Thoracic aorta (tissue), 2 donors: ENCODE measurements around the gene LSM5. TPM values are rescaled to one million over a fixed set of nuclear protein-coding genes. Genes with fewer than 3 reads are reported as not detected.

Experiments used
- ATAC-seq: fragments of 150-250 bp; one replicate; pipeline ENCODE4 v1.8.0; 2017; ENCODE audit warnings: low read depth; ENCODE audit not compliant: insufficient number of reproducible peaks, low FRiP score
- DNase-seq: peaks from one replicate; pipeline ENCODE4 v3.0.0-alpha.2; 2020; ENCODE audit warnings: low spot score
- H3K27ac ChIP-seq, 2 donors: fragments of 200-600 bp; sonication (generic); 1 replicate in 1 of 2; 2 replicates in 1 of 2; pipeline ENCODE4 v1.5.1; 2016; ENCODE audit warnings: mild to moderate bottlenecking in 2 of 2, moderate library complexity in 2 of 2
- H3K27me3 ChIP-seq: fragments of 200-600 bp; sonication (generic); replicated peaks from 2 replicates; pipeline ENCODE4 v1.6.0; 2016; ENCODE audit warnings: mild to moderate bottlenecking; ENCODE audit not compliant: insufficient read depth
- H3K36me3 ChIP-seq: fragments of 200-600 bp; sonication (generic); one replicate; pipeline ENCODE4 v1.5.1; 2016
- H3K4me1 ChIP-seq, 2 donors: fragments of 200-600 bp; sonication (generic); 1 replicate in 1 of 2; 2 replicates in 1 of 2; pipeline versions ENCODE4 v1.5.1 to v1.6.0; 2016; ENCODE audit warnings: low read depth in 2 of 2, mild to moderate bottlenecking in 1 of 2; ENCODE audit not compliant: control insufficient read depth in 1 of 2
- H3K4me3 ChIP-seq: fragments of 200-600 bp; sonication (generic); 2 replicates; pipeline ENCODE4 v1.5.1; 2016; ENCODE audit warnings: mild to moderate bottlenecking
- H3K9me3 ChIP-seq: fragments of 200-600 bp; sonication (generic); 2 replicates; pipeline ENCODE4 v1.5.1; 2016
- total RNA-seq, 2 donors: library from RNA; depleted of rRNA; stranded (reverse); fragments of >200 nt; gene quantifications; one replicate each; pipeline versions ENCODE4 v1.1.0 to v1.2.3, GENCODE V29; 2016
- TF ChIP-seq, protein P1 (sequence below): fragments of 200-600 bp; sonication (generic); IDR thresholded peaks from one replicate; pipeline ENCODE4 v1.5.1; 2019; ENCODE audit warnings: antibody characterized with exemption

The LSM5 gene
- total RNA-seq, 2 donors from 2014 or later = 9.2 to 11.3 TPM

DNA sequence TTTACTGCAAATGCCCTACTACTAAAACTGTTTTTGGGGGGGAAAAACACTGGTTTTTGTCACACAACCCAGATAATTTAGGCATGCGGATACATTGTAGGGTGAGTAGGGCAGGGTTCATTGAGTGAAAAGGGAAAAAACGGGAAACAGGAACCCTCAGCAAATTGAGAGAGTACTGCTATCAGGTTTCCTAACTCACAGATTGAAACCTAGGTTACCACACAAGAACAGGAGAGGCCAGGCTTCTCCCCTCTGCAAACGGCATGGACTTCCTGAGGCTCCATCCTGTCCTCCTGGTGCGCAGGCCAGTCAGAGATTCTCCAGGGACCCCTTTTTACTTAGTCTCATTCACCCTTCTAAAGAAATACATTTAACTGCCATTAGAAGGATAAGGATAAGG, 35.7 kb upstream of the LSM5 start:
- no peaks in the 10 kb centered on the region for H3K27me3 ChIP-seq

DNA sequence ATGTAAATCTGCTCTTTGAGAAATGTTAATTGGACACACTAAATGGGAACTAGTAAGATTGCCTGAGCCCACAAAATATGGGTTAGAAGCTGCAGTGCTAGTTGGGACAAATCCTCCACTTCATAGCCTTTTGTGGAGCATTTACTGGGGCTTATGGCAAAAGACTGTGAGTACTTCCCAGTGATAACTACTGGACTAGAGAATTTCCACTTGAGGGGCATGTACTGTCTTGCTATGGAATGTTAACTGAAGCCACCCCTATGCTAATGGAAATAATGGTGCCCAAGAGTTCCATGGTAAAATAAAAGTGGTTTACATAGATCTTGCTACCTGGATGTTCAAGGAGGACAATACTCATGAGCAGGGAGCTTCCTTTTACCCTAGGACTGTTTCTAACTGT, 34.5 kb upstream of the LSM5 start:
- DNase-seq (no peak), ATAC-seq (no peak)
- H3K4me1 ChIP-seq = peaks cover 0 to 2% of the 10 kb centered on the region in 2 donors
- H3K36me3 ChIP-seq = no peaks in the 10 kb centered on the region
- TF ChIP-seq, protein P1, sequence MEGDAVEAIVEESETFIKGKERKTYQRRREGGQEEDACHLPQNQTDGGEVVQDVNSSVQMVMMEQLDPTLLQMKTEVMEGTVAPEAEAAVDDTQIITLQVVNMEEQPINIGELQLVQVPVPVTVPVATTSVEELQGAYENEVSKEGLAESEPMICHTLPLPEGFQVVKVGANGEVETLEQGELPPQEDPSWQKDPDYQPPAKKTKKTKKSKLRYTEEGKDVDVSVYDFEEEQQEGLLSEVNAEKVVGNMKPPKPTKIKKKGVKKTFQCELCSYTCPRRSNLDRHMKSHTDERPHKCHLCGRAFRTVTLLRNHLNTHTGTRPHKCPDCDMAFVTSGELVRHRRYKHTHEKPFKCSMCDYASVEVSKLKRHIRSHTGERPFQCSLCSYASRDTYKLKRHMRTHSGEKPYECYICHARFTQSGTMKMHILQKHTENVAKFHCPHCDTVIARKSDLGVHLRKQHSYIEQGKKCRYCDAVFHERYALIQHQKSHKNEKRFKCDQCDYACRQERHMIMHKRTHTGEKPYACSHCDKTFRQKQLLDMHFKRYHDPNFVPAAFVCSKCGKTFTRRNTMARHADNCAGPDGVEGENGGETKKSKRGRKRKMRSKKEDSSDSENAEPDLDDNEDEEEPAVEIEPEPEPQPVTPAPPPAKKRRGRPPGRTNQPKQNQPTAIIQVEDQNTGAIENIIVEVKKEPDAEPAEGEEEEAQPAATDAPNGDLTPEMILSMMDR = no peak
- H3K27ac ChIP-seq = no peak overlapping the region
- no peaks in the 10 kb centered on the region for H3K27me3 ChIP-seq
- no peaks in the 10 kb centered on the region for H3K9me3 ChIP-seq
- no peak overlapping the region for H3K4me3 ChIP-seq

More for the DNA sequence above, 35.7 kb upstream of the LSM5 start:
- Histone ChIP-seq H3K27ac (no peak overlapping the region), H3K4me1 (peaks cover 0 to 2% of the 10 kb centered on the region in 2 donors), H3K36me3 (no peaks in the 10 kb centered on the region), H3K9me3 (no peaks in the 10 kb centered on the region), H3K4me3 (no peak overlapping the region)
- TF ChIP-seq, protein P1 = no peak
- ATAC-seq (no peak), DNase-seq (no peak)

DNA sequence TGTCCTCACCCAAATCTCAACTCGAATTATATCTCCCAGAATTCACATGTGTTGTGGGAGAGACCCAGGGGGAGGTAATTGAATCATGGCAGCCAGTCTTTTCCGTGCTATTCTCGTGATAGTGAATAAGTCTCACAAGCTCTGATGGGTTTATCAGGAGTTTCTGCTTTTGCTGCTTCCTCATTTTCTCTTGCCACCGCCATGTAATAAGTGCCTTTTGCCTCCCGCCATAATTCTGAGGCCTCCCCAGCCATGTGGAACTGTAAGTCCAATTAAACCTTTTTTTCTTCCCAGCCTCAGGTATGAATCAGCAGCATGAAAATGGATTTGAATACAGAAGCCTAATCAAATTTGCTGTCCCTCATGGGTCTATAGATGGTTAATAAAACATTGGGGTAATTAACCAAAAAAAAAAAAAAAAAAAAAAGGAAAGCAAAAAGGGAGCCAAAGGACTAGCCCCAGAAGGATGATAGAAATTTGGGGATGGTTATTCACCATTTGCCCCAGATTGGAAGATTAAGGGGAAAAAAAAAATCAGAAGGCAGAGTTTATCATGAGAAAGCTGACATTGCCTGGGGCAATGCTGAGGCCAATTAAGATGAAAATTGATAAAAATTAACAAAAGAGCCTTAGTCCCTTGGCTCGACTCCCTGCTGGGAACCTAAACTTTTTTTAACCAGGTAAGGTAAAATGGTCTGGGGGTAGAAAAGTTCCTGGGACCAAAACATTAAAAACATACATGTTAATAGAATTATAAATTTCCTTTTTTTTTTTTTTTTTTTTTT, 32.8 kb upstream of the LSM5 start:
- H3K4me3 ChIP-seq = no peak overlapping the region
- ATAC-seq (no peak), DNase-seq (no peak)
- TF ChIP-seq, protein P1 = no peak
- peaks cover 0 to 2% of the 10 kb centered on the region in 2 donors for H3K4me1 ChIP-seq
- H3K27ac ChIP-seq = no peak overlapping the region
- no peaks in the 10 kb centered on the region for H3K27me3 ChIP-seq
- H3K36me3 ChIP-seq = no peaks in the 10 kb centered on the region
- no peaks in the 10 kb centered on the region for H3K9me3 ChIP-seq

DNA sequence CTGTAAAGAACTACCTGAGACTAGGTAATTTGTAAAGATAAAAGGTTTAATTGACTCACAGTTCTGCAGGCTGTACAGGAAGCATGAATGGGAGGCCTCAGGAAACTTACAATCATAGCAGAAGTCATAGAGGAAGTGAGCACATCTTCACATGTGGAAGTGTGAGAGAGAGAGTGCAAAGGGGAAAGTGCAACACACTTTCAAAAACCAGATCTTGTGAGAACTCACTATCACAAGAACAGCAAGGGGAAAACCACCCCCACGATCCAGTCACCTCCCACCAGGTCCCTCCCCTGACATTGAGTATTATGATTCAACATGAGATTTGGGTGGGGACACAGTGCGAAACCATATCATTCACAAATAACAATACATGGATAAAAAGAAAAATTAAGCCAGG, 29.6 kb upstream of the LSM5 start:
- H3K36me3 ChIP-seq = no peaks in the 10 kb centered on the region
- no peak for DNase-seq
- TF ChIP-seq, protein P1 = no peak
- H3K4me1 ChIP-seq = peaks cover 0 to 13% of the 10 kb centered on the region in 2 donors
- no peak overlapping the region for H3K27ac ChIP-seq
- no peak overlapping the region for H3K4me3 ChIP-seq
- H3K27me3 ChIP-seq = no peaks in the 10 kb centered on the region
- no peaks in the 10 kb centered on the region for H3K9me3 ChIP-seq
- no peak for ATAC-seq

DNA sequence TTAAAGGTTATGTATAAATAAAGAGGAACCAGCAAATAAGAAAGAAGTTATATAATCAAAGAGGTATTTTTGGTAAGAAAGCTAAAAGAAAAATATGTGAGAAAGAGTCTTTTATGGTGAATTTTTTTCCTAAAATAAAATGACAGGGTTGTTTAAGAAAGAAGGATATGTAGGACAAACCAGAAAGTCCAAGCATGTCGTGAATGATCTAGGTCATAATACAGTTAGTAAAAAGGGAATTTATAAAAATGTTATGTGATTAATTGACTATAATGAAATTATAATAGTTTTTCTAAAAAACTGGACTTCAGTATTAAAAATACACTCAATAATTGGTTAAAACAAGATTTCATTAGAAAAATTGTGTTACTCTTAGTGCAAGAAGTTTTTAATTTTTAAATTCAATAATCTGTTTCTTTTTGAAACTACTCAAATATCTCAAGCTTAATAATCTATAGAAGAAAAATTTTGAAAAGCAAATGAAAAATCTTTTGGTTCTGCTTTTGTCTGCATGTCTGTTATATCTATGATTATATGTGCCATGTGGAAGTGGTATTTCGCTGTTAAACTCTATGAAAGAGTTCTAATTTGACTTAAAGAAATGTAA, 28.5 kb upstream of the LSM5 start:
- DNase-seq (no peak), ATAC-seq (no peak)
- Histone ChIP-seq H3K4me3 (no peak overlapping the region), H3K27ac (no peak overlapping the region), H3K36me3 (no peaks in the 10 kb centered on the region), H3K9me3 (no peaks in the 10 kb centered on the region), H3K27me3 (no peaks in the 10 kb centered on the region), H3K4me1 (peaks cover 0 to 13% of the 10 kb centered on the region in 2 donors)
- TF ChIP-seq, protein P1 = no peak
